ENCODE results near the gene HSBP1.

HSBP1 gene

DNA sequence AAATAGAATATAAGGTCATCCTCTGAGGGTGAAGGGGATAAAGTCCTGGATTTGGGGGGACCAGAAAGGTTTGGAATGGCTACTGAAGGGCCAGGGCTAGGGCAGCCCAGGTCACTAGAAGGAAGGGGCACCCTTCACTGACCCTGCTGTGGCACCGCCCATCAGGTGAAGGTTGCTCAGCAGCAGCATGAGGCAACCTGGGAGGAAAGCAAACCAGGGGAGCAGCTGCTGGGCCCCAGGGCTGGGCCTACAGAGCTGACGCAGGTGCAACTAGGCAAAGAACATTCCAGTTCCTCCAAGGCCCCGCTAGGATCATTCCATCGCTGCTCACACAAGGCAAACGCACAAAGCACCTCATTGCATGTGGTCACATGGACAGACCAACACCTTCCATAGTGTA is 3.4 kb upstream of the HSBP1 start:
- Histone ChIP-seq H3K4me1 (ENCODE audit: control insufficient read depth, insufficient read depth, low read length) (peaks cover 17% of the 10 kb centered on the region), H3K27ac (ENCODE audit: low read length) (no peak overlapping the region), H3K4me3 (ENCODE audit: low read length in 2 of 2) (no peak overlapping the region), H3K9me3 (ENCODE audit: control insufficient read depth in 2 of 2, low read length in 2 of 2) (no peaks in the 10 kb centered on the region), H3K27me3 (ENCODE audit: control insufficient read depth in 1 of 2, insufficient read depth in 2 of 2, low read length in 2 of 2) (no peaks in the 10 kb centered on the region), H3K36me3 (ENCODE audit: control insufficient read depth in 2 of 2, insufficient read depth in 2 of 2, low read length in 2 of 2) (no peaks in the 10 kb centered on the region), H3K9ac (ENCODE audit: low read length in 2 of 2) (no peak overlapping the region)

DNA sequence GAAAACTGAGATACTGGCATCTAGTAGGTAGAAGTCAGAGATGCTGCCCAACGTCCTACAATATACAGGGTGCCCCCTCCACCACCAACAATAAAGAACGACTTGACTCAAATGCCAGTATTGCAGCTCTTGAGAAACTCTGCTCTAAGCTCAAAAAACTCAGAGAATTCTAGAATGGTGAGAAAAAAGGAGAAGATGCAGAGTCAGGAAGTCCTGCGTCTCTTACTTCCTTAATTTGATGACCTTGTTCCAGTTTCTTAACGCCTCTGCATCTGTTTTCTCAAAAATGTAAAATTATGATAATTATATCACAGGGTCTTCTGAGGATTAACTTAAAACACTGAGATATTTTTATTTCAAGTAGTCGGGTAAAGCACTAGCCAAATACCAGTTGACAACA is 1.7 kb upstream of the HSBP1 start:
- H3K36me3 ChIP-seq (ENCODE audit: control insufficient read depth in 2 of 2, insufficient read depth in 2 of 2, low read length in 2 of 2) = peaks cover 0 to 4% of the 10 kb centered on the region in 2 donors
- H3K27me3 ChIP-seq (ENCODE audit: control insufficient read depth in 1 of 2, insufficient read depth in 2 of 2, low read length in 2 of 2) = no peaks in the 10 kb centered on the region
- no peak overlapping the region for H3K9ac ChIP-seq (ENCODE audit: low read length in 2 of 2)
- peaks cover 17% of the 10 kb centered on the region for H3K4me1 ChIP-seq (ENCODE audit: control insufficient read depth, insufficient read depth, low read length)
- no peak overlapping the region for H3K27ac ChIP-seq (ENCODE audit: low read length)
- no peak overlapping the region for H3K4me3 ChIP-seq (ENCODE audit: low read length in 2 of 2)
- no peaks in the 10 kb centered on the region for H3K9me3 ChIP-seq (ENCODE audit: control insufficient read depth in 2 of 2, low read length in 2 of 2)

DNA sequence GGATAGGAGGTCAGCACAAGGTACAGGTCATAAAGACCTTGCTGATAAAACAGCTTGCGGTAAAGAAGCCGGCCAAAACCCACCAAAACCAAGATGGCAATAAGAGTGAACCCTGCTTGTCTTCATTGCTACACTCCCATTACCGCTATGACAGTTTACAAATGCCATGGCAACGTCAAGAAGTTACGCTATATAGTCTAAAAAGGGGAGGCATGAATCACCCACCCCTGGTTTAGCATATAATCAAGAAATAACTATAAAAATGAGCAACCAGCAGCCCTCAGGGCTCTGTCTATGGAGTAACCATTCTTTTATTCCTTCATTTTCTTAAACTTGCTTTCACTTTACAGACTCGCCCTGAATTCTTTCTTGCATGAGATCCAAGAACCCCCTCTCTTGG is 1.0 kb upstream of the HSBP1 start:
- Histone ChIP-seq H3K36me3 (ENCODE audit: control insufficient read depth in 2 of 2, insufficient read depth in 2 of 2, low read length in 2 of 2) (peaks cover 0 to 4% of the 10 kb centered on the region in 2 donors), H3K4me3 (ENCODE audit: low read length in 2 of 2) (no peak overlapping the region), H3K9ac (ENCODE audit: low read length in 2 of 2) (no peak overlapping the region), H3K4me1 (ENCODE audit: control insufficient read depth, insufficient read depth, low read length) (peaks cover 17% of the 10 kb centered on the region), H3K9me3 (ENCODE audit: control insufficient read depth in 2 of 2, low read length in 2 of 2) (no peaks in the 10 kb centered on the region), H3K27me3 (ENCODE audit: control insufficient read depth in 1 of 2, insufficient read depth in 2 of 2, low read length in 2 of 2) (no peaks in the 10 kb centered on the region), H3K27ac (ENCODE audit: low read length) (no peak overlapping the region)

DNA sequence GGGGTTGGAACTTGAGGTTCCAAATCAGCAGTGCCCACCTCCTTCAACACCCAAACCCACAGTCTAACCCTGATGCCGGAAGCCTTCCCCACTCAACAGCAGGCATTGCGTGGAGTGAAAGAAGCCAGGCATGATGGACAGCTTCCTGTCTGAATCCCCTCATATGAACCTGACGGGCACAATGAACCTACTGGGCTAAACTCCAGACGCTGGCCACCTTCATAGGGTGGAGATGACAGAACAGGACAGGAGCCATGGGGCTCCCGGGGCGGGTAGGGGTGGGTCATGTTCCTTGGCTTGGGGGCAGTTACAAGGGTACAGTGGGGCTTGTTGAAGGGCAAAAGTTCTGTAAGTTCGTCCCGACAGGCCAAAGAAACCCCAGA is 460 bp upstream of the HSBP1 start:
- H3K4me3 ChIP-seq (ENCODE audit: low read length in 2 of 2) = peak overlapping the region; percentile 87 to 95
- H3K9ac ChIP-seq (ENCODE audit: low read length in 2 of 2) = peak overlapping the region in 1 of 2 donors; percentile 42
- no peaks in the 10 kb centered on the region for H3K27me3 ChIP-seq (ENCODE audit: control insufficient read depth in 1 of 2, insufficient read depth in 2 of 2, low read length in 2 of 2)
- H3K9me3 ChIP-seq (ENCODE audit: control insufficient read depth in 2 of 2, low read length in 2 of 2) = no peaks in the 10 kb centered on the region
- no peak overlapping the region for H3K27ac ChIP-seq (ENCODE audit: low read length)
- H3K36me3 ChIP-seq (ENCODE audit: control insufficient read depth in 2 of 2, insufficient read depth in 2 of 2, low read length in 2 of 2) = peaks cover 0 to 4% of the 10 kb centered on the region in 2 donors
- peaks cover 17% of the 10 kb centered on the region for H3K4me1 ChIP-seq (ENCODE audit: control insufficient read depth, insufficient read depth, low read length)

DNA sequence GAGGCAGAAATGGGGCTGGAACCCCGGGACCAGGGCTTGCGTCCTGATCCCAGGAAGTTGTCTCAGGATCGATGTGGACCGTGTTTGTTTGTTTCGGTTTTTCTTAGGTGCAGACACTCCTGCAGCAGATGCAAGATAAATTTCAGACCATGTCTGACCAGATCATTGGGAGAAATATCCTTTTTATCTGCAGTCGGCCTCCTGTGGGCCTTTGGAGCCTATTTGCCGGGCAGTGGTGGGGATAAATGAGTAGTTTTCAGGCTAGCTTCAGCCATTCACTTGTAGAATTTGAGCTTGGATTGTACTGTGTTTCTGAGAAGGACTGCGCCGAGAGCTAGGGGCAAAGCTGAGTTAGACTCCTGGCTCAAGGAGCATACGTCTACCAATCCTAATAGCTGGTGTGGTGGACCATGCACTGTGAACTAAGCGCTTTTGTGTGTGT is 816 bp downstream of the HSBP1 start:
- Histone ChIP-seq H3K27ac (ENCODE audit: low read length) (peak overlapping the region; percentile 41), H3K36me3 (ENCODE audit: control insufficient read depth in 2 of 2, insufficient read depth in 2 of 2, low read length in 2 of 2) (peaks cover 4% of the 10 kb centered on the region in 2 donors), H3K4me1 (ENCODE audit: control insufficient read depth, insufficient read depth, low read length) (peaks cover 13% of the 10 kb centered on the region), H3K9ac (ENCODE audit: low read length in 2 of 2) (peak overlapping the region; percentile 86 to 88), H3K9me3 (ENCODE audit: control insufficient read depth in 2 of 2, low read length in 2 of 2) (no peaks in the 10 kb centered on the region), H3K27me3 (ENCODE audit: control insufficient read depth in 1 of 2, insufficient read depth in 2 of 2, low read length in 2 of 2) (no peaks in the 10 kb centered on the region), H3K4me3 (ENCODE audit: low read length in 2 of 2) (peak overlapping the region; percentile 87 to 95)

DNA sequence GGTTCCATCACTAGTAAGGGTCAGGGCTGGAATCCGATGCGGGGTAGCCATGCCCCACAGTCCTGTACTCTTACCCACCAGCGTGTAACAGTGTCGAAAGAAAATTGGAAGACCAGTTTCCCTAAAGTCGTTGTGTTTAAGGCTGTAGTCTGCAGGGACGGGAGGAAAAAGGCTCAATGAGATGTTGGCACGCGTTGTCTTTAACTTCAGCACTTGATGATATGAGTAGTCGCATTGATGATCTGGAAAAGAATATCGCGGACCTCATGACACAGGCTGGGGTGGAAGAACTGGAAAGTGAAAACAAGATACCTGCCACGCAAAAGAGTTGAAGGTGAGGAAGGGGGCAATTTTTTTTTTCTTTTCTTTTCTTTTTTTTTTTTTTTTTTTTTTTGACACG is 1.3 kb downstream of the HSBP1 start:
- H3K9ac ChIP-seq (ENCODE audit: low read length in 2 of 2) = peak overlapping the region in 1 of 2 donors; percentile 88

DNA sequence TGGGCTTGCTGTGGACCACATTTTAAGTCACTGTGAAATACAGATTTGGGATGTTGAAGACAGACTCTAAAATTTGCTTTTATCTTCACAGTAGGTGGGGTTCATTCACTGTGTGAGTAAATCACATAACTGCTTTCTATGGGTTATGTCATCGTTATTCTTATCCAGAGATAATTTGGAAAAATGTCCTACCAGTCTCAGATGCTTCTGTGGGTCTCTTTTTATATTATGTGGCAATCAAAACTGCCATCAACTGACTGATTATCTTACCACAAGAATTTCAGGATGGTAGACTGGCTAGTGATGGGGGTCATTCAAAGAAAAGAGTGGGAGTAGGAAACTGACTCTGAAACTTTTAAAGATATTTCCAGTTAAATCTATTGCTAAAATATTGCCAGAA is 3.1 kb downstream of the HSBP1 start:
- Histone ChIP-seq H3K4me1 (ENCODE audit: control insufficient read depth, insufficient read depth, low read length) (peaks cover 27% of the 10 kb centered on the region), H3K4me3 (ENCODE audit: low read length in 2 of 2) (no peak overlapping the region), H3K36me3 (ENCODE audit: control insufficient read depth in 2 of 2, insufficient read depth in 2 of 2, low read length in 2 of 2) (peaks cover 4% of the 10 kb centered on the region in 2 donors)

More for the DNA sequence above, 1.3 kb downstream of the HSBP1 start:
- Histone ChIP-seq H3K4me3 (ENCODE audit: low read length in 2 of 2) (peak overlapping the region; percentile 87 to 95), H3K36me3 (ENCODE audit: control insufficient read depth in 2 of 2, insufficient read depth in 2 of 2, low read length in 2 of 2) (peaks cover 4% of the 10 kb centered on the region in 2 donors), H3K4me1 (ENCODE audit: control insufficient read depth, insufficient read depth, low read length) (peaks cover 15% of the 10 kb centered on the region), H3K9me3 (ENCODE audit: control insufficient read depth in 2 of 2, low read length in 2 of 2) (no peaks in the 10 kb centered on the region), H3K27ac (ENCODE audit: low read length) (peak overlapping the region; percentile 41), H3K27me3 (ENCODE audit: control insufficient read depth in 1 of 2, insufficient read depth in 2 of 2, low read length in 2 of 2) (no peaks in the 10 kb centered on the region)

DNA sequence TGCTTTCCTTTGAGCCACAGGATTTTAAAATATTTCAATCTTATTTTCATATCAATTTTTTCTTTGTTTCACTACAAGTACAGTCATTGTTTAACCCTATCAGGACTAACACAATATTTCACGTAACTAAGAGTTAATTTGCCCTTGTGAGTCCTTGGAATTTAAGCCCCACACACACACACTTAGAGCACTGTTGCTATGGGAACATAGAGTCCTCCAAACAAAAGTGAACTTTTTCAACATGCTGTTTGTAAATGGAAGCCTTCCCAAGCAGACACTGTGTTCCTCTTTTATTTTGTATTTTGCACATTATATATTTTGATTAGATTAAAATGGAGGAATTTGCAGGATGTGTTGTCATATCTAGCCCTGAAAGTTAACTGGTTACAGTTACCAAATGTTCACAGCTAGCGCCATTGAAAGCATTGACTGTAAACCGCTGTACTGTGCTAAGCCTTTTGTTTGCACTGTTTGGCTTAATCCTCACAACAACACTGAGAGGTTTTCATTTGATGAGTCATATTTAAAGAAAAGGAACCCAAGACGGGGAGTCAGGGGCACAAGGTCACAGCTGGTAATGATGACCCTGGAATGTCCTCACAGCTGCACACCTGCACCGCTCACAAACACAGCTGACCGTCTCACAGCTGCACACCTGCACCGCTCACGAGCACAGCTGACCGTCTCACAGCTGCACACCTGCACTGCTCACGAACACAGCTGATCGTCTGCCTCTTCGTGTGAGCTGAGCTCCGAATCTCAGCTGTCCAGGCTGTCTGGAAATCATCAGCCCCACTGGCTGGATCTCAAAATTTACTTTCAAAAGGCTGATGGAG is 6.3 kb downstream of the HSBP1 start:
- H3K9me3 ChIP-seq (ENCODE audit: control insufficient read depth in 2 of 2, low read length in 2 of 2) = no peaks in the 10 kb centered on the region
- peak overlapping the region; percentile 29 to 32 for H3K9ac ChIP-seq (ENCODE audit: low read length in 2 of 2)
- H3K4me3 ChIP-seq (ENCODE audit: low read length in 2 of 2) = peak overlapping the region; percentile 42 to 69
- H3K4me1 ChIP-seq (ENCODE audit: control insufficient read depth, insufficient read depth, low read length) = peaks cover 27% of the 10 kb centered on the region
- peaks cover 4% of the 10 kb centered on the region in 2 donors for H3K36me3 ChIP-seq (ENCODE audit: control insufficient read depth in 2 of 2, insufficient read depth in 2 of 2, low read length in 2 of 2)
- no peaks in the 10 kb centered on the region for H3K27me3 ChIP-seq (ENCODE audit: control insufficient read depth in 1 of 2, insufficient read depth in 2 of 2, low read length in 2 of 2)
- peak overlapping the region; percentile 58 for H3K27ac ChIP-seq (ENCODE audit: low read length)

More for the DNA sequence above, 3.1 kb downstream of the HSBP1 start:
- Histone ChIP-seq H3K27ac (ENCODE audit: low read length) (no peak overlapping the region), H3K9me3 (ENCODE audit: control insufficient read depth in 2 of 2, low read length in 2 of 2) (no peaks in the 10 kb centered on the region), H3K27me3 (ENCODE audit: control insufficient read depth in 1 of 2, insufficient read depth in 2 of 2, low read length in 2 of 2) (no peaks in the 10 kb centered on the region), H3K9ac (ENCODE audit: low read length in 2 of 2) (no peak overlapping the region)

DNA sequence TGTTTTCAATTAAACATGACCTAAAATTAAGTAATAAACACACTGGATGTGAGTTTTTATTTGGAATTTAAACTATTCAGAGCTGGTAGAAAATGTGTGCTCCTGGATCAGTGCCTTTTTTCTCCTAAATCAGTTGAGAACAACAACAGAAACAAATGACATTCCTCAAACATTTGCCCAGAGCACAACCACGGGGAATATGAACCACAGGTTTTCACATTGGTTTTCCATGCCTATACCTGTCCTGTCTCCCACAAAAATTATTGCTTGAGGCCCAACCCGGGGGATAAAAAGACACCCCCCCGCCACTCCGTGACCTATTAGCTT is 6.8 kb downstream of the HSBP1 start:
- Histone ChIP-seq H3K9me3 (ENCODE audit: control insufficient read depth in 2 of 2, low read length in 2 of 2) (no peaks in the 10 kb centered on the region), H3K27me3 (ENCODE audit: control insufficient read depth in 1 of 2, insufficient read depth in 2 of 2, low read length in 2 of 2) (no peaks in the 10 kb centered on the region), H3K36me3 (ENCODE audit: control insufficient read depth in 2 of 2, insufficient read depth in 2 of 2, low read length in 2 of 2) (peaks cover 4% of the 10 kb centered on the region in 2 donors), H3K27ac (ENCODE audit: low read length) (peak overlapping the region; percentile 33), H3K4me1 (ENCODE audit: control insufficient read depth, insufficient read depth, low read length) (peaks cover 23% of the 10 kb centered on the region), H3K4me3 (ENCODE audit: low read length in 2 of 2) (peak overlapping the region; percentile 42 to 69), H3K9ac (ENCODE audit: low read length in 2 of 2) (peak overlapping the region; percentile 29 to 32)

DNA sequence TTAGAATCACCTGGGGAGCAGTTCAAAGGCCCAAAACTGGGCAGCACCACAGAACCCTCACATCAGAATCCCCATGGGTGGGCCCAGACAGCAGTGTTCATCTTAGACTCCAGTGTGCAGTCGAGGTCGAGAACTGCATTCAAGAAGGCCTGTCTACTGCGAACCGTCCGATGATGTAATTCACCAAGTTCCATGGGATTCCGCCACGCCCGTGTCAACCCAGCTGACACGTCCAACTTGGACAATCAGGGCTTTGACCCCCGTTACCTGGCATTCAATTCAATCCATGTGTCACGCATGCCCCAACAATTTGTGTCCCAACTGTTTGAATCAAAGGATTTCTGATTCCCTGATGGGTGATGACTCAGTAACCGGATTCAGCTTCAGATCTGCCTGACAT is 9.2 kb downstream of the HSBP1 start:
- no peak overlapping the region for H3K4me3 ChIP-seq (ENCODE audit: low read length in 2 of 2)
- no peaks in the 10 kb centered on the region for H3K9me3 ChIP-seq (ENCODE audit: control insufficient read depth in 2 of 2, low read length in 2 of 2)
- H3K27ac ChIP-seq (ENCODE audit: low read length) = no peak overlapping the region
- no peak overlapping the region for H3K9ac ChIP-seq (ENCODE audit: low read length in 2 of 2)
- H3K27me3 ChIP-seq (ENCODE audit: control insufficient read depth in 1 of 2, insufficient read depth in 2 of 2, low read length in 2 of 2) = no peaks in the 10 kb centered on the region
- peaks cover 23% of the 10 kb centered on the region for H3K4me1 ChIP-seq (ENCODE audit: control insufficient read depth, insufficient read depth, low read length)
- peaks cover 0 to 4% of the 10 kb centered on the region in 2 donors for H3K36me3 ChIP-seq (ENCODE audit: control insufficient read depth in 2 of 2, insufficient read depth in 2 of 2, low read length in 2 of 2)

DNA sequence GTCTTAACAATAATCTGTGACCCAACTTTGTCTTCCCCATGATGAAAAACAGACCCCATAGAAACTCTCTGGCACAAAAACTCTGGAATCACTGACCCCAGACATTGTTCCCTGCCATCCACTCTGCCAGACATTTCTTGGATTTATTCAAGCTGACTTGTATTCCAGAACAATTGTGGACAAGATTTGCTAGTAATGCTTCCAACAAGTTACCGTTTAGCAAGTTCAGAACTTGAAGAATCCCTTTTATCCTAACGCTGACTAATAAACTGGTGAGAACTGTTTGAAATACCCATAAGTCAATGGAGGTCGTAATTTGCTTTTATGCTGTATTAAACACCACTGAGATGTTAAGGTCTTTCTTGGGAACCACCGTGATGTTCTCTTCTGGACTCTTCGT is 10.5 kb downstream of the HSBP1 start:
- Histone ChIP-seq H3K9ac (ENCODE audit: low read length in 2 of 2) (no peak overlapping the region), H3K4me3 (ENCODE audit: low read length in 2 of 2) (no peak overlapping the region), H3K4me1 (ENCODE audit: control insufficient read depth, insufficient read depth, low read length) (peaks cover 23% of the 10 kb centered on the region), H3K27ac (ENCODE audit: low read length) (peak overlapping the region; percentile 11), H3K36me3 (ENCODE audit: control insufficient read depth in 2 of 2, insufficient read depth in 2 of 2, low read length in 2 of 2) (no peaks in the 10 kb centered on the region), H3K9me3 (ENCODE audit: control insufficient read depth in 2 of 2, low read length in 2 of 2) (no peaks in the 10 kb centered on the region), H3K27me3 (ENCODE audit: control insufficient read depth in 1 of 2, insufficient read depth in 2 of 2, low read length in 2 of 2) (no peaks in the 10 kb centered on the region)
